Globus pallidus (tissue), 1 donor: ENCODE data around the gene NUDT8.
"Not testable (repeated sequence)": the region's sequence is repeated elsewhere in the genome, so short reads cannot be mapped to it uniquely, and the experiment has no call there.

Experiments
- DNase-seq: peaks from one replicate; pipeline ENCODE4 v3.0.0-alpha.2; 2015; ENCODE audit warnings: low spot score

NUDT8 gene

DNA sequence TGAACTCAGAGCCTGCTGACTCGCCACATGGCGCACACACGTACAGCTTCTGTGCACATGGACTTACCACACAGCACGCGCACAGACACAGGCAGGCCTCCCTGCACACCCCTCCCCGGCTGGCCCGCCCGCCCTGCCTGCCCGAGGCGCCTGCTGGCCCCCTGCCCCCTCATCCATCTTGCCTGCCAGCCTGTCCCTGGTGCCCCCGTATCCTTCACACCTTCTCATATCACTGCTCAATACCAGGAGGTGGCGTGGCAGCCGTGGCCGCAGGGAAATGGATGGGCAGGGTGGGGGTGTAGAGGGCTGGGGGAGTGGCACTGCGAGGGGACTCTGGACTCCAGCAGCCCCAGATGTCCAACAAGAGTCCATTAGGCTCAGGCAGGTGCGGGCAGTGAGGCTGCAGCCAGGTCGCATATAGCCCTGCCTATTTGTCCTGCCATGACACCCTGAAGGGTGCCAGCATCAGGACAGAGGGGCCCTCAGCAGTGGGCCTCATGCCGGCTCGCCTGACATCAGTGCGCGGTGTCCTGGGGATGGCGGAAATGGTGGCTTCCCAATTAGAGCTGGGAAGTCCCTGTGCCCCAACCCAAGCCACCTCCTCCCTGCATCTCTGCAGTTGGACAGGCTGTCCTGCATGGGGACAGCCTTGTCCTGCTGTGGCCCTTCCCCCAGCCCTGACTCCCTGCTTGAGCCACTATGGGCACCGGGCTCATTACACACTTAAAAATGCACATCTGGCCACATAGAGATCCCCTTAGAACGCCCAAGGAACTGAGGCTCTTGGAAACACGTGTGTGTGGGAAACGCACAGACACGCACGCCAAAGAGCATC is 11.8 kb upstream of the NUDT8 start:
- DNase-seq, result no peak

DNA sequence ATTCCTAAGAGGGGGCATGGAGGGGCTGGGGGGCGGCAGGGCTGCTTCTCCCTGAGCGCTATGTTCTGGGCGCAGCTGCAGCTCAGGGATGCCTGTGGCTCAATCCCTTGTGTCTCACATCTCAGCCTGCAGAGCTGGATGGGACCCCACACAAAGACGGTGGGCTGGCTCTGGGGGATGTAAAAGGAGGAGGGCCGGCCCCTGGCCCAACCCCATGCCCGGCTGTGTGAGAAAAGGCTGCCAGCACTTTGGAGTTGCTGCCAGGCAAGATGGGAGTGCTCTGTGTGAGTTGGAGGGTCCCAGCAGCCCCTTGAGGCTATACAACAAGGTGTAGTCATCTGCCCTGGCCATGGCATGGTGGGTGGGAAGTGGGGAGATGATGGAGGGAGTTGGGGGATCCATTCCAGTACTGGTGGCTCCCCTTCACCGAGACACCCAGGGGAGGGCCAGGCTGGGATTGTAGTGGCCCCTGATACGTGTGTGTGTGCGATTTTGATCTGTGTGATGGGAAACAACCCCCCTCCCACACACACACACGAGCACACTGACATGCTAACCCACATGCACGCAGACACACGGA is 11.1 kb upstream of the NUDT8 start:
- DNase-seq, result no peak

- DNase-seq, result peak; percentile 35
These were observed 10.5 kb upstream of the NUDT8 start for GRCh38 chr11:67640021-67640757.

DNA sequence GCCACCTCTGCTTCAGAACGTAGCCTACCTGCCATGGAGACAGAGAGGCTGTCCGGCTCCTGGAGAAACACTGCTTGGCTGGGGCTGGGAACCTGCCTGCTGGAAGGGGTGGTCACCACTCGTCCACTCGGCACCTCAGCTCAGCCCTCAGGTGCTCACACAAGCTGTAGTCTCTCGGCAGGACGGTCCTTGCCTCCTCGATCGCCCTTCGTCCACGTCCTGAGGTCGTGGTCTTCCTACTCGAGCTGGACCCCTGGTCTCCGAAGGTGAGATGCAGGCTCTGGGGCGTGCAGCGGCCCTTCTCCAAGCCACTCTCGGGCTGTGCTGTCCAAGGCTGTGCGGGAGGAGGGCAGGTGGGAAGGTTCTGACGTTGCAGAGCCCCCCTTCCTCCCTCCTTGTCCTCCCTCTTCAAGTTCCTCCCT is 9.7 kb upstream of the NUDT8 start, which contains the start of gene TBX10:
TSS of gene TBX10 (minus strand) at position 326 of the 422 bp plus-strand sequence. CDS start at position 35, 291 bp downstream.
- no peak for DNase-seq

- DNase-seq, result no peak
These were observed 9.0 kb upstream of the NUDT8 start for GRCh38 chr11:67638535-67639437.

DNA sequence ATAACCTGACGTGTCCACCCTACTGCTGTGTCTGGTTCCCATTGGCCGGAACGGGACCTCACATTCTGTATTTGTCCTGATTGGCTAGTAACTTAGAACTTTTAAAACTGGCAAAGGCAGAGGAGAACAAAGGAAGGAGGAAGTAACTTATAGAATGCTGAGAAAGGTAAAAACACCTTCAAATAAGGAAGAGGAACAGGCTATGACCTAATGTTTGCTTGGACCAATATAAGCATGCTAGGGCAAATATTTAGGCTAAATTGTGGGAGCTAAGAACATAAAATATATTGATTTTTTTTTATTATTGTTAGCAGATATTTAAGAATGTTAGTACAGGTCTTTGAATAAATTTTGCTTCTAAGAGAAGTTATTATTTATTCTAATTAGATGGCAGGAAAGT is 7.7 kb upstream of the NUDT8 start:
- not testable (repeated sequence) for DNase-seq

DNA sequence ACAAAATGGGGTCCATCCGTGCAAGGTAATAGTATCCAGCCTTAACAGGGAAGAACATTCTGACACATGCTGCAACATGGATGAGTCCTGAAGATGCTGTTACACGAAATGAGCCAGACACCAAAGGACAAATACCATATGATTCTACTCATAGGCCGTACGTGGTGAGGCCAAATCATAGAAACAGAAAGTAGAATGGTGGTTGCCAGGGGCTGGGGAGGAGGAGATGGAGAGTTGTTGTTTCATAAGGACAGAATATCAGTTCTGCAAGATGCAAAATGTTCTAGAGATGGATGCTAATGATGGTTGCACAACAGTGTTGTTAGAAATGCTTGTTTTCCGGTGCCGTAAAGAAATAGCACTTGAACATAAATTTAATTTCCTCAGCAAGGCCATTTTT is 7.2 kb upstream of the NUDT8 start:
- DNase-seq, result no peak

GRCh38 chr11:67635231-67635521 is 5.4 kb upstream of the NUDT8 start:
- no peak for DNase-seq

- DNase-seq, result no peak
These were observed 4.9 kb upstream of the NUDT8 start for GRCh38 chr11:67634366-67635230.

DNA sequence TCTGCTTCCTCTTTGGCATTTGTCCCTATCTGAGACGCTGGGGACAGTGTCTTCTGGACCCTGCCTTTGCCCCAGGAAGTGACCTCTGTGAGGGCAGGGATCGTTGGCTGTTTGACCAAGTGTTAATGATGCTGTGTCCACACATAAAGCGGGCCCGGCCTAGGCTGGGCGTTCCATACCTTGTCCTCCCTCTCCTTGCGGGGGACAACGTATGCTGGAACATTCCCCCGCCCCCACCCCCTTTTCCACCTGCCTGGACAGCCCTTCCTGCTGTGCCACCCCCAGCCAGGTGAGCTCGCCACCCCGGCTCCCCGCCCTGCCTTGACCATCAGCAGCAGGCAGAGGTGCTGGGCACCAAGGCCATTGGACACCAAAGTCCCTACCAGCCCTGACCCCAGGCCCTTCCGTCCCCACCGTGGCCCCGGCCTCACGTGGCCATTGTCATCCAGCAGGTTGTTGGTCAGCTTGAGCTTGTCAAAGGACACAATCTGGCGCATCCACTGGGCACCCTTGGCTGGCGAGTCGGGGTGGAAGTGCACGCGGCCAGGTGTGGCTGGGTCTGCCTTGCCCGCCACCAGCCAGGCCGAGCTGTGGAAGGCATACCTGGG is 4.1 kb upstream of the NUDT8 start:
- DNase-seq, result no peak

DNA sequence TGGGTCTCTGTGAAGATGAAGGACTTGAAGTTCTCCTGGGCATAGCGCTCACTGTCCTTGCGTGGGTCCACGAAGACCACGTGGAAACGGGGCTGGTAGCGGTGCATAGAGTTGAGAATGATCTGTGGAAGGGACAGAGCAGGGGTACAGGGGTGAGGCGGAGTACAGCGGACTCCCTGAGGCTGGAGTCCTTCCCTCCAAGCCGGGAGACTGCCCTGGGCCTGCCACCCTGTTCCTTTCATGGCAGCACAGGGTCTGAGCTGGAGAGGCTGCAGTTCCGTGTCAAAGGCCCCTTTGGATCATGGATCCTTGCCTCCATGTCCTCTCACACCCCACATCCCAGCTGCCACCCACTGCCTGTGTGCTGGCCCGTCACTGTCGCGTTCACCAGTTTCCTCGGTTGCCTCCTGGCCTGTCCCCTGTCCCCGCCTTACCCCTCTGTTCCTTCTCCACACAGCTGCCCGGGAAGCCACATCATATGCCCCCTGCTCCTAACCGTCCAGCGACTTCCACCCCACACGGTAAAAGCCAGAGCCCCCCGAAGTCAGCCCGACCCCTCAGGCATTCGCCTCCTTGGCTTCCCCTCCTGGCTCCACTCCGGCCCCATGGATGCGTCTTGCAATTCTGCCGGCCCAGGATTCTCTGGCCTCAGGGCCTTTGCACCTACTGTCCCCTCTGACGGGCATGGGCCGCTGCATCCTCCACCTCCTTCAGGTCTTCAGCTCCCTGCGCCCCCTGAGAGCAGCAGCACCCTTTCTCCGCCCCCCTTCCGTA is 3.4 kb upstream of the NUDT8 start:
- DNase-seq, result no peak

GRCh38 chr11:67632175-67632981 is 2.6 kb upstream of the NUDT8 start:
- DNase-seq, result no peak

- no peak for DNase-seq
These were observed 2.1 kb upstream of the NUDT8 start for GRCh38 chr11:67631853-67632174.

- DNase-seq, result no peak
These were observed 1.7 kb upstream of the NUDT8 start for GRCh38 chr11:67631411-67631810.

GRCh38 chr11:67630943-67631331 is 1.2 kb upstream of the NUDT8 start:
- DNase-seq, result no peak

GRCh38 chr11:67630228-67630942 is 648 bp upstream of the NUDT8 start:
- DNase-seq, result peak; percentile 98

- no peak for DNase-seq
These were observed 889 bp downstream of the NUDT8 start for GRCh38 chr11:67628710-67629385.
